Keratinocyte (primary cell): ENCODE results near the gene AVL9. TPM values are rescaled to one million over a fixed set of nuclear protein-coding genes. Genes with fewer than 3 reads are reported as not detected.

Experiments
- DNase-seq: peaks from one replicate; pipeline ENCODE4 v3.0.0-alpha.2; 2011; ENCODE audit warnings: low read depth, missing footprints, low spot score
- FAIRE-seq: peaks from 2 replicates; lab custom pipeline; 2011; peaks lifted over from hg19 to GRCh38; lab: Jason Lieb, UNC
- H2AFZ ChIP-seq: 2 replicates; pipeline ENCODE4 v1.6.0; 2012; ENCODE audit warnings: low read length, control low read depth, inconsistent platforms; ENCODE audit not compliant: control insufficient read depth
- H3K27ac ChIP-seq: 2 replicates; pipeline ENCODE4 v1.5.1; 2011; ENCODE audit warnings: low read length; ENCODE audit not compliant: control insufficient read depth, insufficient read depth
- H3K27me3 ChIP-seq: 3 replicates; pipeline ENCODE4 v1.6.0; 2011; ENCODE audit warnings: low read length; ENCODE audit not compliant: control insufficient read depth, insufficient read depth; ENCODE audit errors: extremely low read depth
- H3K36me3 ChIP-seq, 2 experiments: 2 replicates in 1 of 2; 3 replicates in 1 of 2; pipeline ENCODE4 v1.5.1; 2011; ENCODE audit warnings: low read length in 2 of 2, mild to moderate bottlenecking in 1 of 2; ENCODE audit not compliant: control insufficient read depth in 2 of 2, insufficient read depth in 2 of 2; ENCODE audit errors: extremely low read depth in 1 of 2
- H3K4me1 ChIP-seq: 3 replicates; pipeline ENCODE4 v1.5.1; 2011; ENCODE audit warnings: low read length; ENCODE audit not compliant: control insufficient read depth, insufficient read depth; ENCODE audit errors: extremely low read depth
- H3K4me2 ChIP-seq: 3 replicates; pipeline ENCODE4 v1.6.0; 2011; ENCODE audit warnings: low read depth, low read length; ENCODE audit not compliant: control insufficient read depth, insufficient read depth; ENCODE audit errors: extremely low read depth
- H3K4me3 ChIP-seq, 3 experiments: fragments of 200-600 bp in 1 of 3; sonication (generic) in 1 of 3; 2 replicates in 2 of 3; 3 replicates in 1 of 3; pipeline ENCODE4 v1.5.1; 2011 to 2016; ENCODE audit warnings: low read length in 3 of 3, mild to moderate bottlenecking in 3 of 3, control low read depth in 2 of 3, inconsistent platforms in 1 of 3, low read depth in 1 of 3, mixed read lengths in 1 of 3, mixed run types in 1 of 3, moderate library complexity in 1 of 3; ENCODE audit not compliant: control insufficient read depth in 2 of 3, insufficient read depth in 2 of 3; ENCODE audit errors: extremely low read depth in 1 of 3
- H3K79me2 ChIP-seq: 2 replicates; pipeline ENCODE4 v1.6.0; 2012; ENCODE audit warnings: low read length; ENCODE audit not compliant: control insufficient read depth, insufficient read depth
- H3K9ac ChIP-seq: 3 replicates; pipeline ENCODE4 v1.6.0; 2011; ENCODE audit warnings: low read length; ENCODE audit not compliant: control insufficient read depth, insufficient read depth; ENCODE audit errors: extremely low read depth
- H3K9me1 ChIP-seq: 3 replicates; pipeline ENCODE4 v1.6.0; 2011; ENCODE audit warnings: low read length; ENCODE audit not compliant: control insufficient read depth, insufficient read depth; ENCODE audit errors: extremely low read depth
- H3K9me3 ChIP-seq: 2 replicates; pipeline ENCODE4 v1.5.1; 2012; ENCODE audit warnings: low read depth, low read length; ENCODE audit not compliant: control insufficient read depth
- H4K20me1 ChIP-seq: 3 replicates; pipeline ENCODE4 v1.6.0; 2011; ENCODE audit warnings: low read length; ENCODE audit not compliant: control insufficient read depth, insufficient read depth; ENCODE audit errors: extremely low read depth
- EZH2 ChIP-seq: IDR thresholded peaks from one replicate; pipeline ENCODE4 v1.6.1; 2012; ENCODE audit warnings: inconsistent platforms, mild to moderate bottlenecking, low read length, moderate library complexity
- dilution Hi-C: fragments of 300-500 bp; cut with MboI; formaldehyde crosslinking; loops from one replicate; pipeline ENCODE4 v1.7.0; 2020; ENCODE audit warnings: low sequenced_read_pairs; ENCODE audit not compliant: extremely low pct_ligation_motif_present
- polyA plus RNA-seq, 5 experiments: library from polyadenylated mRNA; depleted of rRNA in 3 of 5; stranded (reverse) in 3 of 5; stranded (forward) in 1 of 5; unstranded in 1 of 5; fragments of >200 nt; gene quantifications; 1 replicate in 1 of 5; 2 replicates in 3 of 5; 3 replicates in 1 of 5; pipeline versions ENCODE4 v1.2.1 to v1.2.3, GENCODE V29; 2011 to 2012; ENCODE audit warnings: missing spikeins in 2 of 5, low read depth in 1 of 5, low replicate concordance in 1 of 5
- TF ChIP-seq, protein P1 (sequence below), 3 experiments: IDR thresholded peaks in 1 of 3; conservative IDR thresholded peaks in 1 of 3; optimal IDR thresholded peaks in 1 of 3; 2 replicates in 2 of 3; 3 replicates in 1 of 3; pipeline versions ENCODE3 to v1.5.1; 2011; ENCODE audit warnings: low read length in 3 of 3, mild to moderate bottlenecking in 3 of 3, moderate library complexity in 2 of 3, control low read depth in 1 of 3, inconsistent platforms in 1 of 3; ENCODE audit not compliant: insufficient read depth in 2 of 3; ENCODE audit errors: extremely low read depth in 1 of 3

AVL9 gene
- polyA plus RNA-seq, 1 donor (not counting 4 experiments of a cell fraction or from before 2014, with no cell fraction given), result 22.2 TPM

DNA sequence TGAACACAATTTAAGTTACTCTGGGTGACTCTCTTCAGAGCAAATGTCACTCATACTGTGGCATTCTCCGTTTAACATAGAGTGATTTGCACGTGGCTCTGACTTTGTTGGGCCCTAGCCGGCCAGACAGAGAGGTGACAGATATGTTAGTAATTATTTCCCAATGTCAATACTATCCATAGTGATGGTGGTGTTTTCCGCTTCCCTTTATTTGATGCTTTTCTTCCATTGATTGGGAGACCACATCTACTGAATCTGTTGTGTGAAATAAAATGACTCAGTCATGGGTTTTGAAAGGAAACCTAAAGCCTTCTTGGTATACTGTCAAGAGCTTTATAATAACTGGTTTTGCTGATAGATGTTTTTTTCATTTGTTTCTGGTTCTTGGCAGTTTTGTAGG, 7.4 kb downstream of the AVL9 start:
- FAIRE-seq (no peak), DNase-seq (no peak)
- Histone ChIP-seq H3K9me3 (no peaks in the 10 kb centered on the region), H3K79me2 (peaks cover 93% of the 10 kb centered on the region), H3K4me3 (no peak overlapping the region), H3K36me3 (no peaks in the 10 kb centered on the region), H3K9me1 (peaks cover 2% of the 10 kb centered on the region), H2AFZ (no peak overlapping the region), H3K27ac (no peak overlapping the region), H3K27me3 (no peaks in the 10 kb centered on the region), H3K4me1 (peaks cover 26% of the 10 kb centered on the region), H4K20me1 (no peaks in the 10 kb centered on the region), H3K4me2 (no peak overlapping the region), H3K9ac (no peak overlapping the region)
- TF ChIP-seq EZH2, result no peak
- TF ChIP-seq, protein P1, sequence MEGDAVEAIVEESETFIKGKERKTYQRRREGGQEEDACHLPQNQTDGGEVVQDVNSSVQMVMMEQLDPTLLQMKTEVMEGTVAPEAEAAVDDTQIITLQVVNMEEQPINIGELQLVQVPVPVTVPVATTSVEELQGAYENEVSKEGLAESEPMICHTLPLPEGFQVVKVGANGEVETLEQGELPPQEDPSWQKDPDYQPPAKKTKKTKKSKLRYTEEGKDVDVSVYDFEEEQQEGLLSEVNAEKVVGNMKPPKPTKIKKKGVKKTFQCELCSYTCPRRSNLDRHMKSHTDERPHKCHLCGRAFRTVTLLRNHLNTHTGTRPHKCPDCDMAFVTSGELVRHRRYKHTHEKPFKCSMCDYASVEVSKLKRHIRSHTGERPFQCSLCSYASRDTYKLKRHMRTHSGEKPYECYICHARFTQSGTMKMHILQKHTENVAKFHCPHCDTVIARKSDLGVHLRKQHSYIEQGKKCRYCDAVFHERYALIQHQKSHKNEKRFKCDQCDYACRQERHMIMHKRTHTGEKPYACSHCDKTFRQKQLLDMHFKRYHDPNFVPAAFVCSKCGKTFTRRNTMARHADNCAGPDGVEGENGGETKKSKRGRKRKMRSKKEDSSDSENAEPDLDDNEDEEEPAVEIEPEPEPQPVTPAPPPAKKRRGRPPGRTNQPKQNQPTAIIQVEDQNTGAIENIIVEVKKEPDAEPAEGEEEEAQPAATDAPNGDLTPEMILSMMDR (optimal IDR thresholded peaks at IDR 0.05 in 1 of 3, IDR thresholded peaks at IDR 0.05 in 1 of 3, conservative IDR thresholded peaks at IDR 0.05 in 1 of 3; ENCODE audit: extremely low read depth in 1 of 3, insufficient read depth in 2 of 3, low read length in 3 of 3), result no peak
- dilution Hi-C loops, result no loop called here

DNA sequence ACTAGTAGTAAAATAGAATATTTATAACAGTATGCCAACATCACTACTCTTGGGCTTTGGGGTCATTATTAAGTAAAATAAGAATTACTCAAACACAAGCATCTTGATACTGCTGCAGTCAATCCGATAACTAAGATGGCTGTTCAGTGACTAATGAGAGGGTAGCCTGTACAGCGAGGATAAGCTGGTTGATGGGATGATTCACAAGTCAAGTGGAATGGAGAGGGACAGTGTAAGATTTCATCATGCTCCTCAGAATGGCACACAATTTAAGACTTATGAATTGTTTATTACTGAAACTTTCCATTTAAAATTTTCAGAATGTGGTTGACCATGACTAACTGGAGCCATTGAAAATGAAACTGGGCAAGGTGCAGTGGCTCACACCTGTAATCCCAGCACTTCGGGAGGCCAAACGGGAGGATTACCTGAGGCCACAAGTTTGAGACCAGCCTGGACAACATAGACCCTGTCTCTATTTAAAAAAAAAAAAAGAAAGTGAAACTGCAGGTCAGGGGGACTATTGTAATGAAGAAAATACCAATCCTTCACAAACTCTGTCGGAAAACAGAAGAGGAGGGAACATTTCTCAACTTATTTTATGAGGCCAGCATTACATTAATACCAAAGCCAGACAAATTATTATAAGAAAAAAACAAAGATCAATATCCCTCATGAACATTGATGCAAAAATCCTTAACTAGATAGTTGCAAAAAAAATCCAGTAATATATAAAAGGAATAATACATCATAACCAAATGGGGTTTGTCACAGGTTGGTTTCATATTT, 11.2 kb downstream of the AVL9 start:
- Histone ChIP-seq H3K27me3 (no peaks in the 10 kb centered on the region), H4K20me1 (no peaks in the 10 kb centered on the region), H3K4me2 (peak overlapping the region; percentile 58), H2AFZ (no peak overlapping the region), H3K9ac (no peak overlapping the region), H3K4me3 (no peak overlapping the region), H3K4me1 (peaks cover 20% of the 10 kb centered on the region), H3K79me2 (peaks cover 85% of the 10 kb centered on the region), H3K9me1 (no peaks in the 10 kb centered on the region), H3K9me3 (no peaks in the 10 kb centered on the region), H3K36me3 (peaks cover 0 to 3% of the 10 kb centered on the region in 2 experiments), H3K27ac (peak overlapping the region; percentile 78)
- dilution Hi-C loops, result no loop called here
- TF ChIP-seq EZH2, result no peak
- TF ChIP-seq, protein P1 (optimal IDR thresholded peaks at IDR 0.05 in 1 of 3, IDR thresholded peaks at IDR 0.05 in 1 of 3, conservative IDR thresholded peaks at IDR 0.05 in 1 of 3; ENCODE audit: extremely low read depth in 1 of 3, insufficient read depth in 2 of 3, low read length in 3 of 3), result no peak
- DNase-seq (no peak), FAIRE-seq (no peak)
